ENCODE data around the gene SGF29. TPM values are rescaled to one million over a fixed set of nuclear protein-coding genes. Genes with fewer than 3 reads are reported as not detected.

SGF29 gene
- total and polyA plus RNA-seq, 9 of the 15 experiments (the other 6 are each of a cell fraction or from before 2014, with no cell fraction given): 2.6 to 36.1 (median 21.2) TPM

GRCh38 chr16:28511801-28512789 is 41.6 kb upstream of the SGF29 start:
- ATAC-seq: no peak
- DNase-seq (ENCODE audit: extremely low read depth in 1 of 4, low spot score in 3 of 4): no peak
- in situ Hi-C loops (cut with MboI) (no loop called here), intact Hi-C loops (cut with micrococcal nuclease) (no loop called here)
- Histone ChIP-seq H3K27me3 (ENCODE audit: control insufficient read depth in 2 of 2, insufficient read depth in 2 of 2, low read length in 2 of 2) (no peaks in the 10 kb centered on the region; a peak in 1 of 5 replicates), H3K36me3 (ENCODE audit: control insufficient read depth, insufficient read depth, low read length) (no peaks in the 10 kb centered on the region), H3K79me2 (ENCODE audit: control insufficient read depth, insufficient read depth, low read length) (no peaks in the 10 kb centered on the region), H3K9me3 (replicated peaks; ENCODE audit: control insufficient read depth, insufficient read depth, low read depth, low read length) (no peaks in the 10 kb centered on the region), H3K4me2 (ENCODE audit: insufficient read depth, low read length) (no peak overlapping the region), H4K20me1 (replicated peaks; ENCODE audit: control insufficient read depth, insufficient read depth, low read length) (no peaks in the 10 kb centered on the region), H3K27ac (ENCODE audit: extremely low read depth, low read depth, low read length) (no peak overlapping the region), H2AFZ (ENCODE audit: low read depth, low read length) (no peak overlapping the region), H3K9me1 (ENCODE audit: control insufficient read depth, insufficient read depth, low read length) (no peaks in the 10 kb centered on the region), H3K9ac (ENCODE audit: insufficient read depth in 1 of 2, low read depth in 2 of 2, low read length in 2 of 2) (peak overlapping the region in 1 of 2 experiments; percentile 71; a peak in 2 of 4 replicates), H3K4me1 (replicated peaks in 1 of 2; ENCODE audit: control insufficient read depth in 2 of 2, insufficient read depth in 2 of 2, low read length in 2 of 2) (peaks cover 0 to 10% of the 10 kb centered on the region in 2 experiments; a peak in 3 of 5 replicates), H3K4me3 (no peak overlapping the region)
- WGBS (ENCODE audit: insufficient coverage, low coverage, missing lambda C conversion rate): 48% methylated on average over 20 of the region's 21 CpGs
- FAIRE-seq: no peak
- ChIA-PET CTCF (ENCODE audit: low intra/inter-chr PET ratio) (no interaction called here), POLR2A (interaction anchor here (0.9 kb wide), 1 partner anchor 9 kb away, joined by 3 read pairs; no protein-coding TSS in a partner anchor)
- TF ChIP-seq BCOR (IDR thresholded peaks at IDR 0.05): 0 out of 2 replicates have a peak, but pooled peaks have one; percentile 14
- TF ChIP-seq ARID3A (IDR thresholded peaks at IDR 0.05; ENCODE audit: borderline replicate concordance, low read depth, low read length): no peak
- BruUV-seq (replicated peaks): no TSS peak
